Measurements from ENCODE around the gene HTR1D.
"Not testable (repeated sequence)": the region's sequence is repeated elsewhere in the genome, so short reads cannot be mapped to it uniquely, and the experiment has no call there.

Gene HTR1D

DNA sequence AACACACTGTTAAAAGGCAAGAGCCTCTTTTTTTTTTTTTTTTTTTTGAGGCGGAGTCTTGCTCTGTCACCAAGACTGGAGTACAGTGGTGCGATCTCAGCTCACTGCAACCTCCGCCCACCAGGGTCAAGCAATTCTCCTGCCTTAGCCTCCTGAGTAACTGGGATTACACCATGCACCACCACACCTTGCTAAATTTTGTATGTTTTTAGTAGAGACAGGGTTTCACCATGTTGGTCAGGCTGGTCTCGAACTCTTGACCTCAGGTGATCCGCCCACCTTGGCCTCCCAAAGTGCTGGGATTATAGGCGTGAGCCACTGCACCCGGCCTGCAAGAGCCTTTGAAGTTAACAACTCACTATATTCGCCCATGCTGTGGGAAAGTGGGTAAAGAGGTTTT, 9.6 kb downstream of the HTR1D start:
- H3K27me3 Mint-ChIP-seq: peaks cover 15% of the 10 kb centered on the region
- H3K27ac Mint-ChIP-seq; H3K4me3 Mint-ChIP-seq; H3K4me1 Mint-ChIP-seq (ENCODE audit: low read depth); H3K36me3 Mint-ChIP-seq (ENCODE audit: low read depth); H3K9me3 Mint-ChIP-seq: not testable (repeated sequence)

DNA sequence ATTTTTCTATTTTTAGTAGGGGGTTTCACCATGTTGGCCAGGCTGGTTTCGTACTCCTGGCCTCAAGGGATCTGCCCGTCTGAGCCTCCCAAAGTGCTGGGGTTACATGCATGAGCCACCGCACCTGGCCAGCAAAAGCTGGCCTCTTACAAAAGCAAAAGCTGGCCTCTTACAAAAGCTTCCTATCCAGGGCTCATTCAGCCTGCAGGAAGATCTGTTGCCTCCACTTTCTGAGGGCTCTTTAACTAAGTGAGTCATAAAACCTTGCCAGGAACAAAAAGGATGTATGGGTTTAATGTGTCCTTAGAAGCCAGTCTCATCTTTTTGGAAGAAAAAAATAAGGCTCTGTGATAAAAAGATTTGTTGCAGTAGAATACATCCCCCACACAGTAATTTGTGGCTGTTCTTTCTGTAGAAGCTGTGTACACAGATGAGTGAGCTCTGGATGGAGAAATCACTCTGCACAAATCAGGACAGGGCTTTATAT, 15.0 kb downstream of the HTR1D start:
- H3K9me3 Mint-ChIP-seq: no peaks in the 10 kb centered on the region
- H3K36me3 Mint-ChIP-seq (ENCODE audit: low read depth): no peaks in the 10 kb centered on the region
- H3K27me3 Mint-ChIP-seq: peaks cover 7% of the 10 kb centered on the region
- H3K4me1 Mint-ChIP-seq (ENCODE audit: low read depth): no peaks in the 10 kb centered on the region
- no peak overlapping the region for H3K27ac Mint-ChIP-seq
- H3K4me3 Mint-ChIP-seq: no peak overlapping the region

DNA sequence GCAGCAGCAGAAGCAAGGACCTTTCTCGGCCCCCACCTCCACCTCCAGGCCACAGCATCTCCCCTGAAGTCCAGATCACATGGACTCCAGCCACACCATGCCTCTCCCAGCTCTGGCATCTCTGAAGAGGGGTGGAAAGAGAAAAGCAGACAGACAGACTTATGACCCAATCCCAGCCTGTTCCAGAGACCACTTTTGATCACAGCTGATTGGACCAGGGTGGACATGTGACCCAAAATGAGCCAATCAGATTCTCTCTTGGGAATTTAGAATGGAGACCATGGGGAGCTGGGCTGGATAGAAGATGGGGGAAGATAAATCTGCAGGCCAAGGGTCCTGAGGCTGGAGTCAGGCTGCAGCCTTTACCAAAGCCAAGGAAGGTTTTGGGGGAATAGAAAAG, 16.4 kb downstream of the HTR1D start:
- Mint-ChIP-seq H3K4me1 (ENCODE audit: low read depth) (no peaks in the 10 kb centered on the region), H3K27me3 (peaks cover 6% of the 10 kb centered on the region), H3K27ac (no peak overlapping the region), H3K4me3 (no peak overlapping the region), H3K9me3 (no peaks in the 10 kb centered on the region), H3K36me3 (ENCODE audit: low read depth) (no peaks in the 10 kb centered on the region)

DNA sequence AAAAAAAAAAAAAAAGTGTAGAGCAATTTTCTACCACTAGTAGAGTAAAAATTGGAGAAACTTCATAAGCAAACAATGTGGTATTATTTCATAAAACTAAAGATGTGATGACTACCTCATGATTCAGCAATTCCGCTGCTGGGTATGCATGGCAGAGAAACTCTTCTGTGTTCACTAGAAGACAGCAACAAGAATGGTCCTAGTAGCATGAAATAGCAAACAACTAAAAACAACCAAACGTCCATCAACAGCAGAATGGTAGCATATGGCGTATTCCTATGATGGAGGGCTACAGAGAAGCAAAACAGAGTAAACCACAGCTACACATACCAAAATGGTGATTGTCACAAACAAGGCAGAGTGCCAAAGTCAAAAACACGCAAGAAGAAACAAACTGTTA, 18.9 kb downstream of the HTR1D start:
- no peaks in the 10 kb centered on the region for H3K4me1 Mint-ChIP-seq (ENCODE audit: low read depth)
- H3K9me3 Mint-ChIP-seq: no peaks in the 10 kb centered on the region
- no peaks in the 10 kb centered on the region for H3K36me3 Mint-ChIP-seq (ENCODE audit: low read depth)
- peaks cover 13% of the 10 kb centered on the region for H3K27me3 Mint-ChIP-seq
- no peak overlapping the region for H3K4me3 Mint-ChIP-seq
- H3K27ac Mint-ChIP-seq: no peak overlapping the region

DNA sequence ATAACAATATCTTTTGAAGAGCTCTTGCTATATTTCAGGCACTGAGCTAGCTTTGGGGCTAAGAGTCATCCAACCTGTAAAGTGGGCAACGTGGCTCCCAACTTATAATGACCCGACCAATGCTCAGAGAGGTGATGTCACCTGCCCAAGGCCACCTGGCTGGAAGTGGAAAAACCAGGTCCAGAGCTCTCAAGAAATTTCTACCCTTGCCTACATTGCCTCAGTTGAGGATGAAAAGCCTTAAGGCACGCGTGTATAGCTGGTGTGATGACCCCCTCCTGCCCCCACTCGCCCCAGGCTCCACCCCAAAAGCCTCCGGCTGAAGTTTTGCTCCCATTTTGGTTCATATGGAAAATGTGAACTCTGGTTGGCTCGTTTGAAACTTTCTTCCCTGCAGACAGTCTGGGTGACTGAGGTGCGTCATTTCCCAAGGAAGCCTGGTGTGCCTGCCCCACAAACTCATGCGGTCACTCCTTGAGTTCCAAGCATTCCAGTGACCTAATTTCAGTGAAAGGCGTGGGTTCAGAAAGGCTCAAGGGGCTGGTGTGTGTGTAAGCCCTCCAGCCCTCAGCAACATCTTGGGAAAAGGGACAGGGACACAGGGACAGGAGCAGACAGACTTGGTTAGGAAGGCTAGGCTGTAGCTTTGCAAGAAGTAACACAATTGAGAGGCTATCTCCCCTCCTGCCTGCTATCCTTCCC, 20.5 kb downstream of the HTR1D start:
- Mint-ChIP-seq H3K27me3 (peaks cover 16% of the 10 kb centered on the region), H3K27ac (no peak overlapping the region), H3K4me3 (no peak overlapping the region), H3K4me1 (ENCODE audit: low read depth) (no peaks in the 10 kb centered on the region), H3K36me3 (ENCODE audit: low read depth) (no peaks in the 10 kb centered on the region), H3K9me3 (no peaks in the 10 kb centered on the region)

DNA sequence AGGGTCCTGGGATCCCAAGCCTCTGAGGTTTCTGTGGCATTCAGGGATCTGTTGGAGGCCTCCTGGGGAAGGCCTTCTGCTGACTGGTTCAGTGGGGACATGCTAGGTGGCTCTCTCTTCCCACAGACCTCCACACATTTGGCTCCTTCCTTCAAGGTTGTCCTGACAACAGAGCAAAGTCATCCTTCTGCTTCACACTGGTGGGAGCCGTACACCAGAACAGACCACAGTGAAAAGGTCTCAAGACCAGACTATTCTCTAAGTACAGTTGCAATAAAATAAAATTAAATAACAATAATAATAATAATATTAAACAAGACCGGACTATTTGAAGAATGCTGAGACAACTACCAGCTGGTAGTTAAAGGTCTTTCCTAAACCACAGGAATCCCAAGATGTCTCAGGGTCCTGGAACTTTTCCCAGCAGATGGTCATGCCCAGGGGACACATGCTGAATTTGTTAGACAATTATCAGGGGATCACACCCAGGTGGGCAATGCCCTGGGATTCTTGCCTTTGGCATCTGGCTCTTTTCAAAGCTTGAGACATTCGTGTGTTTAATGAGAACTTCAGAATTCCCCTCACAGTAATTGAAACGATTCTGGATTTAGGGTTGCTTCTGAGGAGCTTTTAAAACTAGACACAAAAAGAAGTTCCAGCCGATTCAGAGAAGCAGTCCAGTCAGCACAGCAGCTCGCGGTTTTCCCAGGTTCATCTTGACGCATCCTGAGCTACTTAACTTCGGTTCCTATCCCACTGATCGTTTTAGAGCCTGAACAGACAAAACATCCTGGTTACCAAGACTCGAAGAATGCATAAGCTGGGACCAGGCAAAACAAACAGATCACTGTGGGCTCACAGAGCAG, 22.9 kb downstream of the HTR1D start:
- H3K27ac Mint-ChIP-seq: no peak overlapping the region
- no peak overlapping the region for H3K4me3 Mint-ChIP-seq
- no peaks in the 10 kb centered on the region for H3K9me3 Mint-ChIP-seq
- peaks cover 18% of the 10 kb centered on the region for H3K27me3 Mint-ChIP-seq
- no peaks in the 10 kb centered on the region for H3K4me1 Mint-ChIP-seq (ENCODE audit: low read depth)
- no peaks in the 10 kb centered on the region for H3K36me3 Mint-ChIP-seq (ENCODE audit: low read depth)

DNA sequence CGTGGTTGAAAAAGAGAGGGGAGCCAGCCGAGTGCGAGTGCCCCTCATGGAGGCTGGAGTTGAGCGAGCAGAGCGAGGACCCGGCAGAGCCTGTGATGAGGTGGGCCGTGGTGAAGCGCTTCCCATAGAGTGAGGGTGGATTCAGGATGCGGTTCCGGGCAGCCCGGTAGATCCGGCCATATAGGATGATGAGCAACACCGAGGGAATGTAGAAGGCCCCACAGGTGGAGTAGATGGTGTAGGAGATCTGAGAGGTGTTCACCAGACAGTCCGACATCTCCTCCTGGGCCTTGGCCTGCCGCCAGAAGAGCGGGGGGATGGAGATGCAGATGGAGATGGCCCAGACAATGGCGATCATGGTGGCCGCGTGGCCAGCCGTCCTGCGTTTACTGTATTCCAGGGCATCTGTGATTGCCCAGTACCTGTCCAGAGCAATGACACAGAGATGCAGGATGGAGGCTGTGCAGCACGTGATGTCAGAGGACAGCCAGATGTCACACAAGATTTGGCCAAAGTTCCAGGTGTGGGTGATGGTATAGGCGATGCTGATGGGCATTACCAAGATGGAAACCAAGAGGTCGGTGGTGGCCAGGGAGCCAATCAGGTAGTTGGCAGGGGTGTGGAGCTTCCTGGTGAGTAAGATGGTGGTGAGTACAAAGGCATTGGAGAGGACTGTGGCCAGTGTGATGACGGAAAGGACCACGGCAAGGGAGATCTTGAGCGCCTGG, 23.7 kb downstream of the HTR1D start:
- no peaks in the 10 kb centered on the region for H3K4me1 Mint-ChIP-seq (ENCODE audit: low read depth)
- no peaks in the 10 kb centered on the region for H3K36me3 Mint-ChIP-seq (ENCODE audit: low read depth)
- no peaks in the 10 kb centered on the region for H3K9me3 Mint-ChIP-seq
- H3K27ac Mint-ChIP-seq: no peak overlapping the region
- no peak overlapping the region for H3K4me3 Mint-ChIP-seq
- peaks cover 18% of the 10 kb centered on the region for H3K27me3 Mint-ChIP-seq

DNA sequence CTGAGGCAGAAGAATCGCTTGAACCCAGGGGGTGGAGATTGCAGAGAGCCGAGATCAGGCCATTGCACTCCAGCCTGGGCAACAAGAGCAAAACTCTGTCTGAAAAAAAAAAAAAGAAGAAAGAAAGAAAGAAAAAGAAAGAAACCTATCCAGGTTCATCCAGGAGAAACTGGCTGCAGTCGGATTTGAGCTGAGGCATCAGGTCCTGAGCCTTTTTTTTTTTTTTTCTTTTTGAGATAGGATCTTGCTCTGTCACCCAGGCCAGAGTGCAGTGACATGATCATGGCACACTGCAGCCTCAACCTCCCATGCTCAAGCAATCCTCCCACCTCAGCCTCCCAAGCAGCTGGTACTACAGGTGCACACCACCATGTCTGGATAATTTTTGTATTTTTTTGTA, 26.1 kb downstream of the HTR1D start:
- peaks cover 15% of the 10 kb centered on the region for H3K27me3 Mint-ChIP-seq
- H3K4me1 Mint-ChIP-seq (ENCODE audit: low read depth): no peaks in the 10 kb centered on the region
- no peaks in the 10 kb centered on the region for H3K9me3 Mint-ChIP-seq
- no peak overlapping the region for H3K4me3 Mint-ChIP-seq
- no peak overlapping the region for H3K27ac Mint-ChIP-seq
- H3K36me3 Mint-ChIP-seq (ENCODE audit: low read depth): no peaks in the 10 kb centered on the region

DNA sequence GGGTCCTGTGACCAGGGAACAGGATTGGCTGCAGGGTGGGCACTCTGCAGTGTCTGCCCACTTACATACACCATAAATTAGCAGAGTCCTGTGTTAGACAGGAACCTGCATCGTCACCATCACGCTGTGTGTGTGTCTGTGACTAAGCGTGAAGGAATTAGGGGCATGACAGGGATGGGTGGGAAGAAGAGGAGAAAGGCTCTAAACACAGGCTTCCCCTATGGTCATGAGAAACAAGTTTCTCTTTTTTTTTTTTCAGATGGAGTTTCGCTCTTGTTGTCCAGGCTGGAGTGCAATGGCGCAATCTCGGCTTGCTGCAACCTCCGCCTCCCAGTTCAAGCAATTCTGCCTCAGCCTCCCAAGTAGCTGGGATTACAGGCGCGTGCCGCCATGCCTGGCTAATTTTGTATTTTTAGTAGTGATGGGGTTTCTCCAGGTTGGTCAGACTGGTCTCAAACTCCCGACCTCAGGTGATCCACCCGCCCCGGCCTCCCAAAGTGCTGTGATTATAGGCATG, 28.3 kb downstream of the HTR1D start:
- H3K36me3 Mint-ChIP-seq (ENCODE audit: low read depth); H3K4me3 Mint-ChIP-seq; H3K9me3 Mint-ChIP-seq; H3K27me3 Mint-ChIP-seq; H3K4me1 Mint-ChIP-seq (ENCODE audit: low read depth); H3K27ac Mint-ChIP-seq: not testable (repeated sequence)

DNA sequence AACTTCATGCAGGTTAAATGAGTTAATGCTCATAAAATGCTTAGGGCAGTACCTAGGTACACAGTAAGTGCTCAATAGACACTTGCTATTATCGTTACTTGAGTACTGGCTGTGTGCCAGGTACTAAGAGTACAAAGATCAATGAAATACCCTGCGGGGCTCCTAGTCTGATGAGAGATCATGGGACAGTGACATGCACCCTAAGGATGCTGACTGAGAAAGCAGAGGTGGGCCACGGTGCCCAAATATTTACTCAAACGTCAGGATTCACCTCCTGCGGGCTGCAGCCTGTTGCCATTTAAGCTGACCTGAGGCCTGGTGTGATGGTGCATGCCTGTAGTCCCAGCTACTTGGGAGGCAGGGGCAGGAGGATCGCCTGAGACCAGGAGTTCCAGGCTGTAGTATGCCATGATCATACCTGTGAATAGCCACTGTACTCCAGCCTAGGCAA, 28.8 kb downstream of the HTR1D start:
- H3K27me3 Mint-ChIP-seq: peaks cover 6% of the 10 kb centered on the region
- H3K36me3 Mint-ChIP-seq (ENCODE audit: low read depth): no peaks in the 10 kb centered on the region
- H3K4me1 Mint-ChIP-seq (ENCODE audit: low read depth): no peaks in the 10 kb centered on the region
- no peak overlapping the region for H3K4me3 Mint-ChIP-seq
- H3K27ac Mint-ChIP-seq: no peak overlapping the region
- H3K9me3 Mint-ChIP-seq: no peaks in the 10 kb centered on the region

DNA sequence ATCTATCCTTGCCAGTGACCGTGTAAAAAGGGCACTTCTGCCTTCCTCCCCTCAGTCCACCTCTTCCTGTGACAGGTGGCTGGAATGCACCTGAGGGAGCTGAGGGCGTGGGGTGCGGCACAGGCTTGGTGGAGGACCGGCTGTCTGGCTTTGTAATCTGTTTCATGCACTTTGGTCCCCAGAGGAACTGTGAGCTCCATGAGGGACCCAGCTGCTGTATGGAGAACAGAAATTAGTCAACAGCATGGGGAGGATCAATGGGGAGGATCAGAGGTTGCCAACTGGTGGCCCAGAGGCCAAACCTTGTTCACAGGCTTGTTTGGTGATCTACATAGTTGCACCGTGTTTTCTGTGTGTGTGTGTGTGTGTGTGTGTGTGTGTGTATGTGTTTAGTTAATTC, 29.7 kb downstream of the HTR1D start:
- H3K27ac Mint-ChIP-seq: no peak overlapping the region
- H3K27me3 Mint-ChIP-seq: peaks cover 3% of the 10 kb centered on the region
- no peak overlapping the region for H3K4me3 Mint-ChIP-seq
- H3K36me3 Mint-ChIP-seq (ENCODE audit: low read depth): no peaks in the 10 kb centered on the region
- H3K9me3 Mint-ChIP-seq: no peaks in the 10 kb centered on the region
- no peaks in the 10 kb centered on the region for H3K4me1 Mint-ChIP-seq (ENCODE audit: low read depth)

DNA sequence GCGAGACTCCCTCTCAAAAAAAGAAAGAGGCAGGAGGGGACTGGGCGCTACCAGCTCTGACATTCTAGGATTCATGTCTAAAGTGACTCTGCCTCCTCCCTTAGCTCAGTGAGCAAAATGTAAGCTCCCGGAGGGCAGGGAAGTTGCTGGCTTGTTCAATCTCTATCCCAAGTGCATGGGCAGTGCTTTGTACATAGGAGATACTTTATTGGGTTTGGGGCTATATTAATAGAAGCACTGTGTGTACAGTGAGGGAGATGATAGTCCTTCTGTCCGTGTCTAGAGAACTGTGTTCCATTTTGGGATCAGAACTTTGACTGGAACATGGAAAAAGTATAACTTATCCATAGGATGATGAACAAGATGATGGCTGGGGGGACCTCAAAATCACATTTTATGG, 31.9 kb downstream of the HTR1D start:
- no peaks in the 10 kb centered on the region for H3K36me3 Mint-ChIP-seq (ENCODE audit: low read depth)
- no peaks in the 10 kb centered on the region for H3K4me1 Mint-ChIP-seq (ENCODE audit: low read depth)
- no peaks in the 10 kb centered on the region for H3K9me3 Mint-ChIP-seq
- no peak overlapping the region for H3K27ac Mint-ChIP-seq
- no peak overlapping the region for H3K4me3 Mint-ChIP-seq
- H3K27me3 Mint-ChIP-seq: no peaks in the 10 kb centered on the region

DNA sequence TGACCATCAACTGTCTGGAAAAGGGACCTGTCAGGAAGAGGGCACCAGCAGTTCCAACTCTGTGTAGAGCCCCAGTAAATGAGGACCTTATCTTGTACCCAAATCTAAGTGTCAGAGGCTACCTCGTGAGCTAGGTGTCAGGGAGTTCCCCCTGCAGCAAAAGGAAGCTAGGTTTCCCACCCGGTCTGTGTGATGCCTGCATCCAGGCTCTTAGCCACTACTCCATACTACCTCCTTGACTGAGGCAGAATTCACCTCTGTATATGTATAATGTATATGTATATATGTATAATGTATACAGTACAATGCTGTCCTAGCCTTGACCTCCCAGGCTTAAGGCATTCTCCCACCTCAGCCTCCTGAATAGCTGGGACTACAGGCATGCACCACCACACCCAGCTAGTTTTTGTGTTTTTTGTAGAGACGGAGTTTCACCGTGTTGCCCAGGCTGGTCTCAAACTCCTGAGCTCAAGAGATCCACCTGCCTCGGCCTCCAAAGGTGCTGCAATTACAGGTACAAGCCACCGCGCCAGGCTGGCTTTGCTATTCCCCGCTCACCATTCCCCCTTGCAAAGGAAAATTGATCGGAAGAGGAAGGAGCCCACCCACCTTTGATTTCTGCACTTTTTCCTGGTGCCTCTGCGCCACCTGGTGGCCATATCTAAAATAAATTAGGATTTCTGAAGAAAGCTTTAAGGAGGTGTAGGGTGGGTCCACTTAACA, 32.9 kb downstream of the HTR1D start:
- H3K4me3 Mint-ChIP-seq: peak overlapping the region; percentile 40
- H3K27me3 Mint-ChIP-seq: peaks cover 3% of the 10 kb centered on the region
- no peaks in the 10 kb centered on the region for H3K4me1 Mint-ChIP-seq (ENCODE audit: low read depth)
- H3K9me3 Mint-ChIP-seq: no peaks in the 10 kb centered on the region
- H3K27ac Mint-ChIP-seq: no peak overlapping the region
- no peaks in the 10 kb centered on the region for H3K36me3 Mint-ChIP-seq (ENCODE audit: low read depth)

DNA sequence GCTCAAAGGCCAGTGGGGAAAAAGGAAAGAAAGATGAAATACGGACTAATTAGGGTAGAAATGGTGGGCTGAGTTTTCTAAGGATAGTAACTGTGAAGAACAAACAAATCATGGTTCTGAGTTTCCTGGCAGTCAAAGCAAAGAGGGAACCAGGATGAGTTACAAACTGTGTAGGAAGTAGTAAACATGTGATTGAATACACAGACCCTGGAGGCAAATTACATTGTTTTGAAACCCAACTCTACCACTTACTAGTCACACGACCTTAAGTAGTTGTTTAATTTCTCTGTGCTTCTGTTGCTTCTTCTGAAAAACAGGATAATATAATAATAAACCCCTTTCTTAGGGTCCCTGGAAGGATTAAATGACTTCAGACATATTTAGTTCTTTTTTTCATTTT, 37.4 kb downstream of the HTR1D start:
- Mint-ChIP-seq H3K9me3 (no peaks in the 10 kb centered on the region), H3K36me3 (ENCODE audit: low read depth) (no peaks in the 10 kb centered on the region), H3K27me3 (peaks cover 28% of the 10 kb centered on the region), H3K4me1 (ENCODE audit: low read depth) (peaks cover 13% of the 10 kb centered on the region), H3K4me3 (no peak overlapping the region), H3K27ac (no peak overlapping the region)

All from stimulated activated naive CD8-positive, alpha-beta T cell treated with anti-CD3 and anti-CD28 coated beads, Interleukin-15, Interleukin-2, amounts not matched to agents 100 ng/mL and 50 ng/mL, for 24 hours (primary cell).